K562 (cell line): ENCODE measurements around the gene FUZ.

Source experiments
- CTCF ChIP-seq, 3 experiments: IDR thresholded peaks in 2 of 3; conservative IDR thresholded peaks in 1 of 3; 2 replicates each; pipeline ENCODE4 v1.5.1; 2011 to 2012; ENCODE audit warnings: low read length in 3 of 3, mild to moderate bottlenecking in 3 of 3, control low read depth in 2 of 3, improper control_type of control experiment in 1 of 3, inconsistent platforms in 1 of 3, low read depth in 1 of 3, mixed read lengths in 1 of 3, moderate library complexity in 1 of 3; ENCODE audit not compliant: insufficient read depth in 2 of 3
- EP300 ChIP-seq: IDR thresholded peaks from 2 replicates; pipeline ENCODE4 v1.6.1; 2012; ENCODE audit warnings: low read length, improper control_type of control experiment
- FOXA1 ChIP-seq: fragments of 450-650 bp; IDR thresholded peaks from 2 replicates; pipeline ENCODE4 v1.6.1; 2016; ENCODE audit warnings: mild to moderate bottlenecking, borderline replicate concordance
- HMGXB4 ChIP-seq: sonication (generic); formaldehyde crosslinking; IDR thresholded peaks from 2 replicates; pipeline ENCODE4 v1.8.1; 2023; ENCODE audit warnings: mild to moderate bottlenecking, missing genetic modification reagents
- HNRNPLL ChIP-seq: fragments of 200-400 bp; formaldehyde crosslinking; IDR thresholded peaks from 2 replicates; pipeline ENCODE4 v1.6.1; 2017; ENCODE audit warnings: low read length, low read depth, mild to moderate bottlenecking; ENCODE audit not compliant: poor library complexity, severe bottlenecking
- KDM1A ChIP-seq, 2 experiments: fragments of 450-650 bp; IDR thresholded peaks; 2 replicates each; pipeline ENCODE4 v1.6.1; 2016; ENCODE audit warnings: mild to moderate bottlenecking in 2 of 2
- MYC ChIP-seq, 2 experiments: fragments of 250-450 bp in 1 of 2; sonication (Bioruptor Pico) in 1 of 2; IDR thresholded peaks; 2 replicates each; pipeline versions ENCODE4 v1.5.1 to v1.6.1; 2012 to 2021; ENCODE audit warnings: low read depth in 2 of 2, borderline replicate concordance in 1 of 2, improper control_type of control experiment in 1 of 2, low read length in 1 of 2, mild to moderate bottlenecking in 1 of 2, moderate library complexity in 1 of 2
- NR2C1 ChIP-seq, 2 experiments: fragments of 450-650 bp; IDR thresholded peaks; 2 replicates each; pipeline ENCODE4 v1.6.1; 2017; ENCODE audit warnings: mild to moderate bottlenecking in 2 of 2, antibody characterized with exemption in 1 of 2, inconsistent platforms in 1 of 2, missing compliant biosample characterization in 1 of 2, missing genetic modification characterization in 1 of 2
- NRF1 ChIP-seq, 2 experiments: fragments of 450-650 bp; IDR thresholded peaks in 1 of 2; conservative IDR thresholded peaks in 1 of 2; 2 replicates each; pipeline ENCODE4 v1.6.1; 2014; ENCODE audit warnings: mild to moderate bottlenecking in 2 of 2
- STAT5A ChIP-seq: IDR thresholded peaks from 2 replicates; pipeline ENCODE4 v1.6.1; 2012; ENCODE audit warnings: low read length, inconsistent platforms, borderline replicate concordance
- UBTF ChIP-seq, 2 experiments: IDR thresholded peaks; 2 replicates each; pipeline ENCODE4 v1.6.1; 2012; ENCODE audit warnings: improper control_type of control experiment in 2 of 2, low read depth in 2 of 2, low read length in 2 of 2, borderline replicate concordance in 1 of 2
- ZNF184 ChIP-seq: sonication (generic); formaldehyde crosslinking; IDR thresholded peaks from 2 replicates; pipeline ENCODE4 v1.5.0; 2020; ENCODE audit warnings: missing genetic modification reagents
- ZZZ3 ChIP-seq: fragments of 450-650 bp; IDR thresholded peaks from 2 replicates; pipeline ENCODE4 v1.6.1; 2016; ENCODE audit warnings: antibody characterized with exemption, mild to moderate bottlenecking, moderate library complexity

GRCh38 chr19:49775742-49776370, 37.2 kb downstream of the FUZ start:
- TF ChIP-seq ZZZ3 (no peak), KDM1A (IDR thresholded peaks at IDR 0.05) (peak; percentile 6 to 16; a peak in 1 of 4 replicates), MYC (IDR thresholded peaks at IDR 0.05; ENCODE audit: low read depth, low read length) (peak; percentile 16; the same call in 1 of the 2 replicates), MYC (CRISPR knock-in tag; IDR thresholded peaks at IDR 0.05; ENCODE audit: borderline replicate concordance, low read depth) (no peak), EP300 (peak; percentile 75), HMGXB4 (no peak), STAT5A (peak; percentile 59; the same call in 1 of the 2 replicates), FOXA1 (no peak), ZNF184 (no peak), HNRNPLL (no peak), CTCF (IDR thresholded peaks at IDR 0.05 in 2 of 3, conservative IDR thresholded peaks at IDR 0.05 in 1 of 3; ENCODE audit: insufficient read depth in 2 of 3, low read depth in 1 of 3, low read length in 3 of 3) (no peak), UBTF (IDR thresholded peaks at IDR 0.05; ENCODE audit: borderline replicate concordance in 1 of 2, low read depth in 2 of 2, low read length in 2 of 2) (0 out of 4 replicates have a peak, but pooled peaks of 1 of the 2 experiments have one; percentile 40), NRF1 (conservative IDR thresholded peaks at IDR 0.05 in 1 of 2, IDR thresholded peaks at IDR 0.05 in 1 of 2) (peak; percentile 36 to 46), NR2C1 (IDR thresholded peaks at IDR 0.05) (no peak), NR2C1 (tag; IDR thresholded peaks at IDR 0.05) (no peak)
